Stimulated activated memory B cell treated with anti-CD40 and anti-IgM and Interleukin-4, amounts not matched to agents 10 μg/mL and 1 μg/mL and 100 μg/mL, for 72 hours (primary cell): ENCODE measurements around the gene ADAM23.

Experiments
- ATAC-seq: fragments of 150-1000 bp; cut with Tn5 transposase; 2 replicates; pipeline ENCODE4 v1.10.0; 2021
- H3K27ac Mint-ChIP-seq: one replicate; pipeline ENCODE4 v1.8.0; 2022; ENCODE audit warnings: mild to moderate bottlenecking, mixed read lengths
- H3K27me3 Mint-ChIP-seq: one replicate; pipeline ENCODE4 v1.8.0; 2022; ENCODE audit warnings: mixed read lengths
- H3K36me3 Mint-ChIP-seq: one replicate; pipeline ENCODE4 v1.8.0; 2022; ENCODE audit warnings: mixed read lengths
- H3K4me1 Mint-ChIP-seq: one replicate; pipeline ENCODE4 v1.8.0; 2022; ENCODE audit warnings: mixed read lengths
- H3K4me3 Mint-ChIP-seq: one replicate; pipeline ENCODE4 v1.8.0; 2022; ENCODE audit warnings: mild to moderate bottlenecking, moderate library complexity, mixed read lengths
- H3K9me3 Mint-ChIP-seq: one replicate; pipeline ENCODE4 v1.8.0; 2022; ENCODE audit warnings: mixed read lengths

The ADAM23 gene

DNA sequence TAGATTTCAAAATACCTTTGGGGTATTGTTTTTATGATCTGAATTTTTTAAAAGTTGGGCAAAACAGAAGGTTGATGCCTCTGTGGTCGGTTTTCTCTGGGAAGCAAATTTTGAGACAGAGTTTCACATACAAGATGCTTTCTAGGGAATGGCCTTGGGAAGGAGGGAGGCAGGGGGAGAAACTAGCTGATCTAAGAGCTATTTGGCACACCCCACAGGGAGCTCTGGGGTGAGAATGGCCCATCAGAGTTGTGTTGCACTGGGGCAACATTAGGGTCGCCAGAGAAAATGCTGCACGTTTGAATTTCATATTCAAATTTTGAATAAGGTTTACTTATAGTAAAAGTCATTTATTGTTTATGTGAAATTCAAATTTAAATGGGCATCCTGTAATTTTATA is 11.9 kb upstream of the ADAM23 start:
- Mint-ChIP-seq H3K36me3 (no peaks in the 10 kb centered on the region), H3K9me3 (no peaks in the 10 kb centered on the region), H3K4me3 (no peak overlapping the region), H3K4me1 (no peaks in the 10 kb centered on the region), H3K27ac (no peak overlapping the region), H3K27me3 (peaks cover 8% of the 10 kb centered on the region)
- no peak for ATAC-seq

DNA sequence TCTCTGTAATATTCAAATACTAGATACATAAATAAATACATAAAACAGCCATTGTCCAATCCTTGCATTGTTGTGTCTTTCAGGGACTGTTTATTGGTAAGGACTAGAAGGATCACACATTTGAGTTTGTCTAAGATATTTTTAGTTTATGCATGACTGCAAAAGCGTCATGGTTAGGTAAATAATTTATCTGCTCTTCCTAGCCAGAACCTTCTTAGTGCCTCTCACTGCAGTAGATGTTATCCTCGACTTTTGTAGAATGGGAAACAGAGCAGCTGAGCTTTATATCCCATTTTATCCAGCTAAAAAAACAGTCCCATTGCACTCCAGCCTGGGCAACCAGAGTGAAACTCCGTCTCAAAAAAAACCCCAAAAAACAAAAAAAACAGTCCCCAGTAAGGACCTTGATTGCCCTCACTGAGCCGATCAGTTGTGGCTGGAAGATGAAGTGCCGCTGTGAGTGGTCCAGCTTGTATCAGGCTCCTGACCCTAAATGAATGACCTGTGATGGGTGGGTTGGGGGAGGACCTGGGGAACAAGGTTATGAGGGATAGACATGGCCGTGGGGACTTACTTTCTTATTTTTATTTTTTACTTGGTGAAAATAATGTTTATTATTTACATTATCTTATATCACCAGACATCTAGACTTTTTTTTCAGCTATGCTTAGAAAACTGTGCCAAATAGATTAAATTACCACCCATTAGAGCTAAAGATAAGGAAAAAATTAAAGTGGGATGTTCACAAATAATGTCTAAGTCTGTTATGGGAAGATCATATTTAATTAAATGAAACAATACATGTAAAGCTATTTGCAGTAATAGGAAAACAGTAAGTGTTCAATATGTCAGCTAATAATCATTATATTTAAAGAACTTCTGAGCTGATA is 10.9 kb upstream of the ADAM23 start:
- ATAC-seq: no peak

DNA sequence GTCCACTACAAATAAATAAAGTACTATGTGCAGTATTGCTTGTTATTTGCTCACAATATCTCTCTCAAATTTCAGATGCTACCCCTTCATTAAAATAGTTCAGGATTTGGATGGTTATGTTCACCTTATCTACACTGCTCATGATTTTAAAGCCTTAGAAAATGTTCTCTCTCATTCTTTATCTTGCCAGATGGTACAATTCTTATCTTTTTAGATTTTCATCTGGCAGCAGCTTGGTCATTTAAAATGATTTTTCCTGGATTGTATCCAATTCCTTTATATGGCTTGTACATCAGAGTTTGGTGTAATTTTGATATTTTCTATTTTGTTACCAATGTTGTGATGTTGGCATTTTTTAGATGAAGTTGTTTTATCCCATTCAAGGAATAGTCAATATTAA is 10.1 kb upstream of the ADAM23 start:
- no peak overlapping the region for H3K27ac Mint-ChIP-seq
- H3K36me3 Mint-ChIP-seq: no peaks in the 10 kb centered on the region
- no peaks in the 10 kb centered on the region for H3K4me1 Mint-ChIP-seq
- H3K4me3 Mint-ChIP-seq: no peak overlapping the region
- peaks cover 14% of the 10 kb centered on the region for H3K27me3 Mint-ChIP-seq
- H3K9me3 Mint-ChIP-seq: no peaks in the 10 kb centered on the region
- no peak for ATAC-seq

More for the DNA sequence above, 10.9 kb upstream of the ADAM23 start:
- Mint-ChIP-seq H3K4me1 (no peaks in the 10 kb centered on the region), H3K27ac (no peak overlapping the region), H3K9me3 (no peaks in the 10 kb centered on the region), H3K36me3 (no peaks in the 10 kb centered on the region), H3K27me3 (peaks cover 10% of the 10 kb centered on the region), H3K4me3 (no peak overlapping the region)

DNA sequence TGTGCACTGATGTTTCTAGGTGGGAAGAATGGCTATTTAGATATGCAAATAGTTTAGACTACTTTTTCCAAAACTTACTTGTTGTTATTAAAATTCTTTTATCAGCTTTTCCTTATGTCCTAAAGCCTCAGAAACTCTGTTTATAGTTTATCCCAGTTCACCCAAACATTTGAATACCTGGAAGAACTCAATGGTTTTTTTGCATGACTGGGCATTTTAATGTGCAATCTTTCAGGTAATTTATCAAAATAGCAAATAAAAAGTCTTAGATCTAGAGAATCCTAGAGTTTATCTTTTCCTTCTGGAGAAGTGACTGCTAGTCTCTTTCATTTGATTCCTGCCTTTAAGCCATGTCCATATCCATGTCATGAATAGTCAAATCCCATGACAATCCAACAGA is 9.6 kb upstream of the ADAM23 start:
- Mint-ChIP-seq H3K4me1 (no peaks in the 10 kb centered on the region), H3K27me3 (peaks cover 19% of the 10 kb centered on the region), H3K4me3 (no peak overlapping the region), H3K9me3 (no peaks in the 10 kb centered on the region), H3K27ac (no peak overlapping the region), H3K36me3 (no peaks in the 10 kb centered on the region)
- ATAC-seq: no peak

GRCh38 chr2:206435742-206436141 is 7.6 kb upstream of the ADAM23 start:
- Mint-ChIP-seq H3K9me3 (no peaks in the 10 kb centered on the region), H3K27me3 (peaks cover 25% of the 10 kb centered on the region), H3K36me3 (no peaks in the 10 kb centered on the region), H3K4me1 (no peaks in the 10 kb centered on the region), H3K27ac (no peak overlapping the region), H3K4me3 (no peak overlapping the region)
- no peak for ATAC-seq

- Mint-ChIP-seq H3K27ac (no peak overlapping the region), H3K36me3 (no peaks in the 10 kb centered on the region), H3K9me3 (no peaks in the 10 kb centered on the region), H3K4me1 (peaks cover 11% of the 10 kb centered on the region), H3K27me3 (peaks cover 49% of the 10 kb centered on the region), H3K4me3 (no peak overlapping the region)
- no peak for ATAC-seq
Observed at GRCh38 chr2:206438196-206438724, 5.1 kb upstream of the ADAM23 start.

GRCh38 chr2:206442474-206442832 is 879 bp upstream of the ADAM23 start:
- Mint-ChIP-seq H3K9me3 (no peaks in the 10 kb centered on the region), H3K36me3 (no peaks in the 10 kb centered on the region), H3K27ac (no peak overlapping the region), H3K4me1 (peaks cover 18% of the 10 kb centered on the region), H3K4me3 (peak overlapping the region; percentile 64), H3K27me3 (peaks cover 73% of the 10 kb centered on the region)
- ATAC-seq: no peak

DNA sequence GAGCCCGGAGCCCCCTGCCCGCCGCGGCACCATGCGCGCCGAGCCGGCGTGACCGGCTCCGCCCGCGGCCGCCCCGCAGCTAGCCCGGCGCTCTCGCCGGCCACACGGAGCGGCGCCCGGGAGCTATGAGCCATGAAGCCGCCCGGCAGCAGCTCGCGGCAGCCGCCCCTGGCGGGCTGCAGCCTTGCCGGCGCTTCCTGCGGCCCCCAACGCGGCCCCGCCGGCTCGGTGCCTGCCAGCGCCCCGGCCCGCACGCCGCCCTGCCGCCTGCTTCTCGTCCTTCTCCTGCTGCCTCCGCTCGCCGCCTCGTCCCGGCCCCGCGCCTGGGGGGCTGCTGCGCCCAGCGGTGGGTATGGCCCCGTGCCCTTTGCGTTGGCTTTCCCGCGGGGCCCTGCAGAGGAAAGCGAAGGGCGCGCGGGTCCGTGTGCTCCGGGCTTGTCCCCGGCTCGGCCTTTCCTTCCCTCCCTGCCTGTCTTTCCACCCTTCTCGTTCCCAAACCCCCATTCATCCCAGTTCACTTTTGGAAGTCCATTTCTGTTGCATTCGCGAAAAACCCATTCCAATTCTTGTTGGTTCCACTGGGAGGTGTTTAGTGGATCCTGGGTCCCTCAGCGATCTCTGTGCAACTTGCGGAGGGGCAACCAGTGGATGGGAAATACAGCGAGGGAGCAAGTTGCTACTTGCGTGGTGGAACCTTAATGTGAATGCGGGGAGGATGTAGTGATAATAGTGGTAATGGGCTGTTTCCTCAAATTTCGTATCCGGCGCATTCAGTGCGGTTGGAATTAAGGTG is 599 bp downstream of the ADAM23 start:
- H3K27me3 Mint-ChIP-seq: peaks cover 77% of the 10 kb centered on the region
- H3K36me3 Mint-ChIP-seq: no peaks in the 10 kb centered on the region
- H3K4me3 Mint-ChIP-seq: peak overlapping the region; percentile 76
- peak; percentile 17 for ATAC-seq
- peaks cover 18% of the 10 kb centered on the region for H3K4me1 Mint-ChIP-seq
- no peaks in the 10 kb centered on the region for H3K9me3 Mint-ChIP-seq
- no peak overlapping the region for H3K27ac Mint-ChIP-seq

- no peak for ATAC-seq
- H3K36me3 Mint-ChIP-seq: no peaks in the 10 kb centered on the region
- no peak overlapping the region for H3K4me3 Mint-ChIP-seq
- H3K27me3 Mint-ChIP-seq: peaks cover 73% of the 10 kb centered on the region
- H3K4me1 Mint-ChIP-seq: peaks cover 18% of the 10 kb centered on the region
- H3K9me3 Mint-ChIP-seq: peaks cover 3% of the 10 kb centered on the region
- no peak overlapping the region for H3K27ac Mint-ChIP-seq
Observed at GRCh38 chr2:206445948-206446347, 2.6 kb downstream of the ADAM23 start.

GRCh38 chr2:206452242-206452641 is 8.9 kb downstream of the ADAM23 start:
- Mint-ChIP-seq H3K27me3 (peaks cover 30% of the 10 kb centered on the region), H3K9me3 (peaks cover 3% of the 10 kb centered on the region)

DNA sequence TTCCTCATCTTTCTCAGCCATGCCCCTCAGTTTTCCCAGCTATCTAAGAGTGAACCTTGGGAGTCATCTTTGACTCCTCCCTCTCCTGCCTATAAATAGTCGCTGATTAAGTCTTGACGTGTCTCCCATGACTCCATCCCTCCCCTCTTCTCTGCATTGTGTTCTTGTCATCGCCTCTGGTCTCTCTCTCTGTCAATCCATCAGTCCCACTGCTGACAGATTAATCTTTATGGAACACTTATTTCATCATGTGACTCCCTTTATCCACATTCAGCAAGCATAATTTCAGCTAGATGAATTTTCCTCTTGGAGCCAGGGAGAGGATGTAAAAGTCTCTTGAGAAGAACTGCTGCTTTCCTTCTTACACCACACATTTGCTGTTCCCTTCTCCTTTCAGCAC is 9.4 kb downstream of the ADAM23 start:
- Mint-ChIP-seq H3K4me3 (no peak overlapping the region), H3K36me3 (no peaks in the 10 kb centered on the region), H3K27ac (no peak overlapping the region), H3K4me1 (no peaks in the 10 kb centered on the region), H3K9me3 (peaks cover 3% of the 10 kb centered on the region), H3K27me3 (peaks cover 25% of the 10 kb centered on the region)
- no peak for ATAC-seq

More at GRCh38 chr2:206452242-206452641, 8.9 kb downstream of the ADAM23 start:
- H3K4me1 Mint-ChIP-seq: no peaks in the 10 kb centered on the region
- H3K36me3 Mint-ChIP-seq: no peaks in the 10 kb centered on the region
- H3K4me3 Mint-ChIP-seq: no peak overlapping the region
- ATAC-seq: no peak
- no peak overlapping the region for H3K27ac Mint-ChIP-seq

- ATAC-seq: no peak
- Mint-ChIP-seq H3K9me3 (no peaks in the 10 kb centered on the region), H3K27me3 (peaks cover 13% of the 10 kb centered on the region), H3K4me3 (no peak overlapping the region), H3K4me1 (no peaks in the 10 kb centered on the region), H3K36me3 (no peaks in the 10 kb centered on the region), H3K27ac (no peak overlapping the region)
Observed at GRCh38 chr2:206456078-206456754, 12.9 kb downstream of the ADAM23 start.

DNA sequence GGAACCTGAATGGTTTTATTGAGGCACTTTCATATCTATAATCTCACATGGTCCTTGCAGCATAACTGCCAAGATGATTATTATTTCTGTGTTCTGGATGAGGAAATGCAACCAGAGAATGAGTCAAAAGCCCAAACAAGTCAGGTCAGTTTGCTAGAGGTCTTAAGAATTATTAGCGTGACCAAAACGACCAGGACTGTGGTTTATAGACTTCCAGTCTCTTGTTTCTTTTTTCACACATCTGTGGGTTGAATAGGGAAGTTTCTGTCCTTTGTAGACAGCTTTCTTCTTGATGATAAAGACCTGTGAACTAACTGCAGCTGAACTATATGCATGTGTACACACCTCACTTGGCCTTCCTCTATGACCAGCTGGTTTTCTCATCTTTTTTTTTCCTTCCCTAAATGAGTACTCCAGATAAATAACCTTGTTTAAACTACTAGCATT is 13.9 kb downstream of the ADAM23 start:
- Mint-ChIP-seq H3K27ac (no peak overlapping the region), H3K4me1 (no peaks in the 10 kb centered on the region), H3K36me3 (no peaks in the 10 kb centered on the region), H3K9me3 (no peaks in the 10 kb centered on the region), H3K4me3 (no peak overlapping the region), H3K27me3 (peaks cover 23% of the 10 kb centered on the region)
- ATAC-seq: peak; percentile 82

- H3K4me3 Mint-ChIP-seq: no peak overlapping the region
- no peak overlapping the region for H3K27ac Mint-ChIP-seq
- H3K27me3 Mint-ChIP-seq: peaks cover 51% of the 10 kb centered on the region
- no peak for ATAC-seq
- peaks cover 7% of the 10 kb centered on the region for H3K9me3 Mint-ChIP-seq
- H3K4me1 Mint-ChIP-seq: no peaks in the 10 kb centered on the region
- H3K36me3 Mint-ChIP-seq: no peaks in the 10 kb centered on the region
Observed at GRCh38 chr2:206462240-206462854, 19.0 kb downstream of the ADAM23 start.

GRCh38 chr2:206463685-206464084 is 20.4 kb downstream of the ADAM23 start:
- H3K4me3 Mint-ChIP-seq: no peak overlapping the region
- H3K27ac Mint-ChIP-seq: no peak overlapping the region
- H3K36me3 Mint-ChIP-seq: no peaks in the 10 kb centered on the region
- peaks cover 14% of the 10 kb centered on the region for H3K9me3 Mint-ChIP-seq
- H3K27me3 Mint-ChIP-seq: peaks cover 63% of the 10 kb centered on the region
- H3K4me1 Mint-ChIP-seq: no peaks in the 10 kb centered on the region
- no peak for ATAC-seq
